HG03571 (cell line): ENCODE results near the gene TFCP2L1.
"Not testable (repeated sequence)": the region's sequence is repeated elsewhere in the genome, so short reads cannot be mapped to it uniquely, and the experiment has no call there.

ENCODE experiments used
- ATAC-seq: cut with Tn5 transposase; IDR thresholded peaks from one replicate; pipeline ENCODE4 v1.9.1; 2021; ENCODE audit not compliant: unreplicated experiment

TFCP2L1 gene

DNA sequence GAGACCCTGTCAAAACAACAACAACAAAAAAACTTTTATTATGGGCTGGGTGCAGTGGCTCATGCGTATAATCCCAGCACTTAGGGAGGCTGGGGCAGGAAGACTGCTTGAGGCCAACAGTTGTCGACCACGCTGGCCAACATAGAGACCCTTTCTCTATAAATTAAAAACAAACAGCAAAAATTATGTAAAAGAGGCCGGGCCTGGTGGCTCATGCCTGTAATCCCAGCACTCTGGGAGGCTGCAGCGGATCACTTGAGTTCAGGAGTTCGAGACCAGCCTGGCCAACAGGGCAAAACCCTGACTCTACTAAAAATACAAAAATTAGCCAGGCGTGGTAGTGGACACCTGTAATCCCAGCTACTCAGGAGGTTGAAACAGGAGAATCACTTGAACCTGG is 15.6 kb downstream of the TFCP2L1 start:
- ATAC-seq: not testable (repeated sequence)

DNA sequence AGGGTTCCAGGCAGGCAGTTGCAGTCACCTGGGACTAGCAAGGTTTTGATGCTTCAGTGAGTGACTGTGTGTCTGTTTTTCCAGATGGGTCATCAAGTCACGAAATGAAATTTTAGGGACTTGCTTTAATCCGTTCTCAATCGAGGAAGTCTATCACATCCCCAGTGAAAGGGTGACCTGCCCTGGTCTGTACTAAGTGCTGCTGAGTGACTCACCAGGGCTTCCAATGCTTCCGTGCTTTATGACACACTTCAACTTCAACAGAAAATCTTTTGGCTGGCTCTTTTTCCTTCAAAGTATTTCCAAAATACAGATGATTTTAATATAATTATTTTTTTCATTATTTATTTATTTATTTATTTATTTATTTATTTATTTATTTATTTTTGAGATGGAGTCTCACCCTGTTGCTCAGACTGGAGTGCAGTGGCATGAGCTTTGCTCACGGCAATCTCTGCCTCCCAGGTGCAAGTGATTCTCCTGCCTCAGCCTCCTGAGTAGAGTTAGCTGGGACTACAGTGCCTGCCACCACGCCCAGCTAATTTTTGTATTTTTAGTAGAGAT is 18.4 kb downstream of the TFCP2L1 start:
- ATAC-seq: no peak

DNA sequence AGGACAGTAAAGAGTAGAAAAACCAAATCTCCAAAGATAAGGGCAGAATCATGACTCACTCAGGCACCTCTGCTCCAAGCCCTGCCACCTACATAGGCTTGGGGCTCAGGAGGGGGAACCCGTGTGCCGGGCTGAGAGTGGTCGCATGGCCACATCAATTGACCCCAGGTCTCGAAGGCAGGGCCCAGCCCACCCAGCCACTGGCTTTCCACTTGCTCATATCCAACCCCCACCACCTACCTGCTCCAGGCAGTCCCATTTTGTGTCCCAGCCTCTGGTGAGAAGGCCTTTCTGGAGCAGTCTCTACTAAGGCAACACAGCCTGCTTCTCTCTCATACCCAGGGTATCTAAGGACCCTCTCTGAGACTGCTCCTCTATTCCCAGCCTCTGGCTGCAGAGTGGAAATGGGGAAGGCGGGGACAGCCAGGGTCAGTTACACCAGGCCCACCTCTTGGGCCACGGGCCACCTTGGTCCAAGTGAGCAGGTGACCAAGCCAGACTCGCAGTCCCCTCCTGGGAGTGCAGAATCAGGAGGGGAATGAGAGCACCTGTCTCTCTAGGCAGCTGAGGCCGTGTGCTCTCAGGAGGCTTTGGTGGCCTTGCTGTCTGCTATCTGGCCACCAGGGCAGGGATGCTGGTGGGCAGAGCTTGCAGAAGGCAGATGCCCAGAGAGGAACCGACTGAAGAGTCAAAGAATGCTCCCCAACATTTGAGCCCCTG is 20.8 kb downstream of the TFCP2L1 start:
- ATAC-seq: no peak

DNA sequence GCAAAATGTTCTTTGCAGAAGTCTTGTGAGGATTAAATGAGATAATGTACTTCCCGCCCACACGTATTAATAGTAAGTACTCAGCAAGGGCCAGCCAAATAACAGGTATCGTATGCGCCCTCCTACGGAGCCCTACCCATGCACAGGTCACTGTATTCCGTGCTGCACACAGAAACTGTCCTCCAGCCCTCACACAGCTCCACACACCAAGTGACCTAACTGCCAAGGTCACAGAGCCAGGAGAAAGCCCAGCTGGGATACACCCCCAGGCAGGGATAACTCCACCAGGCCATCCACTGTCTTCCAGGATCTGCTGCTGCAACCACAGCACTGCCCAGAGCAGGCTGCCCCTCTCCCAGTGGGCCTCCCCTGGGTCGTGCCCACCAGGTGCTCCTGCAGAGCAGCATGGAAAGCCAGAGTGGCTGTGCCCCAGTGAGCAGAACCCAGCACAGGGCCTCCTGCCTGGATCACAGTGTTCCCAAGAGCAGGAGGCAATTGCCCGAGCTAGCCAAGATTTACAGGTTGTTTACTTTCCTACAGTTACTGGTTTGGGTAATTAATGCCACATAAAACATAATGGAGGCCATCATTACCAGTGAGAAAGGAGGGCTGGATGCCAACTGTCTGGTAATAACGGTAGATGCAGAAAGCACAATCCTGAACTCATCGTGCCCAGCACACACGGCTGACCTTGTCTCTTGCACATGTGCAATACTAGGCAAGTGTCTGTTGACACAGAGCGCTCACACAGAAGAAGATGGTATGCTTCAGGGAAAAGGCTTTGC is 24.4 kb downstream of the TFCP2L1 start:
- ATAC-seq: no peak

DNA sequence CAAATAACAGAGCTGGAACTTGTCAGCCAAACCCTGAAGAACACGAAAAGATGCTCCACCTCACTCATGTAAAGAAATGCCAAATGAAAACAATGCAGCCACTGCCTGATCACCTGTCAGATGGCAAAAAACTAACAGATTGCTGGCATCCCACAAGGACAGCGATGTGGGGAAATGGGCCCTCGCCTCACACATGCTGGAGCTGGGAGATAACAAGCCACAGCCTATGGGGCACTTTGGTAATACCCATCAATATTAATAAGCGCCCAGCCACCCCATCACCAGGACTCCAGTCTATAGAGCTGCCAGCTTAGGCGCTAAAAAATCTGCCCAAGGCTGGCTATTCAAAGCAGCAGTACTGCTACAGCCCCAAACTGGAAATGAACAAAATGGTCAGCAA is 27.0 kb downstream of the TFCP2L1 start:
- ATAC-seq: no peak

DNA sequence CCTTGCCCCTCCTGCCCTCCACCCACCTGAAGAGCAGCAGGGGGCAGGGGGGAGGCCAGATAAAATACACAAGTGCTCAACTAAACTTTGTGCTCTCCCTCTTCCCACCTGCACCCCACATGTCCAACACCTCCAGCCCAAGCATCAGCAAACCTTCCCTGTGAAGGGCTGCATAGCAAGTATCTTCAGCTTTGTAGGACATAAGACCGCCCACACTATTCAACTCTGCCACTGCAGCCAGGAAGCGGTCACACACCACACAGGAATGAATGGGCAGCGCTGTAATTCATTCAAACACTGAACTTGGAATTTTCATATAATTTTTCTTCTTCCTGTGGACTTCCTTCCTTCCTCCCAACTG is 27.5 kb downstream of the TFCP2L1 start:
- ATAC-seq: no peak

- no peak for ATAC-seq
Observed at GRCh38 chr2:121256720-121257479, 28.1 kb downstream of the TFCP2L1 start.

GRCh38 chr2:121255358-121255757 is 29.6 kb downstream of the TFCP2L1 start:
- ATAC-seq: no peak

DNA sequence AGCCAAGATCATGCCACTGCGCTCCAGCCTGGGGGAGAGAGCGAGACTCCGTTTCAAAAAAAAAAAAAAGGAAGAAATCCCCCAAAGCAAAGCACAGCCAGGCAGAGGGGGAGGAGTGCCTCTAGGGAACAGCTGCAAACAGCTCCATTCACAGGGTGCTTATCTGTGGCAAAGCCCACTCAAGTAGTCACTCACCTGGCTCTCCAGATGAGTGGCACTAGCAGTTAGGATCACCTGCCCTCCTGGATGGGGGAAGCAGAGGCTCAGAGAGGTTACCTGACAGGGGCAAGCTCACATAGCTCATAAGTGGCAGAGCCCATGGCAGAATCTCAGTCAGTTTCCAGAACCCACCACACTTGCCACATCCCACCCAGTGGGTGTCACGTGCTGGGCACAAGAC is 30.3 kb downstream of the TFCP2L1 start:
- ATAC-seq: no peak

DNA sequence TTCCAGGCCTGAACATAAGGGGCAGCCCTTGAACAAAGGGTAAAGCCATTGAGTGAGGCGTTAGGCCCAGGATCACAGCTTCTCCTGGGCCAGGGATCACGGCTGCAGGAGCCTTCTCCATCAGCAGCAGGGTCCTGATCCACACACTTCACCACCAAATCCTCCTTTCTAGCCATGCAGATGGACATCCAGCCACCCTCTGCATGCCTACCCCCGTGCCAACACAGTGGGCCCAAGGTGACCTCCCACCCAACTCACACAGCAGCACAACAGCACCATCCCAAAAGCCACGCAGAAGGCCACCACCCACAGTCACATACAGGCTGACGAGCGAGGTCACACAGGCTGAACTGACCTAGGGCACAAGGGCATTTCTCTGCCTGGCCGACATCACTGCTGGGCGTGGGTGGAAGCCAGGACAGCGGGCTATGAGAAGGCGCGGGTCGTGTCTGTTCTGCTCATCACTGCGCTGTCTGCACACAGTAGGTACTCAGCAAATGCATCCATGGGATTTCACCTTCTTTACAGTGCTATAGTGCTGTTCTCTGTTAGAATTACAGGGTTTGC is 31.2 kb downstream of the TFCP2L1 start:
- ATAC-seq: no peak

GRCh38 chr2:121253021-121253673 is 31.9 kb downstream of the TFCP2L1 start:
- no peak for ATAC-seq

DNA sequence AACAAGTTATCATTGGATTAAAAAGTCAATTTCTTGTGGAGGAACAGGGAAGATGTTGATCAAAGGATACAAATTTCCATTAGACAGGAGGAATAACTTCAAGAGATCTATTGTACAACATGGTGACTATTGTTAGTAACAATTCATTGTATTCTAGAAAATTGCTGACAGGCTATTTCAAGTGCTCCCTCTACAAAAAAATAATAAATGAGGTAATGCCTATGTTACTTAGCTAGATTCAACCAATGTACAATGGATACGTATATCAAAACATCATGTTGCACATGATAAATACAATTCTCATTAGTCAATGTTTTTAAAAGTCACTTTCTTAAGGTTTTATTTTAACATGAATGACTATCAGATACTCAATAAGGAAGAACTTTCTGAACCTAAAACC is 33.5 kb downstream of the TFCP2L1 start:
- ATAC-seq: no peak

GRCh38 chr2:121248766-121249343 is 36.1 kb downstream of the TFCP2L1 start:
- no peak for ATAC-seq

DNA sequence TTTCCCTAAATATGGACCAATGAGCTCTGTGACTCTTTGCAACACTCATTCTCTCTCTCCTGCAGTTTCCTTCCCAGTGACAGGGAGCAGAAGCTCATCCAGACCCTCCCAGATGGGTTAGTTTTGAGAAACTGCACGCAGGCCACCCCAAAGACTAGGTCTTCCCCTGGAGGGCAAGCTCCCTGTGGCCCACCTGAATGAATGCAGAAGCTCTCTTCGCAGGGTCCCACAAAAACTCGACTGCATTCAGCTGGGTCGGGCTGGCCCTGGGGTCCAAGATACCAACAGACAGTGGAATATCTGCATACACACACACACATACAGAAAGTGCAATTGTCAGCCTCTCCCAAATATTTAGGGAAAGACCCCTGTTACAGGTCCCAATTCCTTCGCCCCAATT is 37.0 kb downstream of the TFCP2L1 start:
- no peak for ATAC-seq

DNA sequence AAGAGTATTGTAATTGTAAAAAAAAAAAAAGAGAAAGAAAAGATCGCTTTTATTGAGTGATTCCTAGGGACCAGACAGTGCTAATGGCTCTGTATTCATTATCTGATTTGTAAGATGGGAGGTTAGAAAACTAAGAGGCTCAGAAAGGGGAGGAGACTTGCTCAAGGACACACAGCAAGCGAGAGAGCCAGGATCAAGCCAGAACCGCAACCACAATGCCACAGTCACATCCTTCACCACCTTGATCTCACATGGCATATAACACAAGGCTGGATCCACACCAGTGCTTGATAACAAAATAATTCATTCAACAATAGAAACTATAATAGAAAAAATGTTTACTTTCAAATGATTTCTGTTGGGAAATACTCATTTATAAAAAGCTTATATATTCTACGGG is 37.5 kb downstream of the TFCP2L1 start:
- no peak for ATAC-seq

- no peak for ATAC-seq
Observed at GRCh38 chr2:121246704-121247255, 38.2 kb downstream of the TFCP2L1 start.

GRCh38 chr2:121245913-121246312 is 39.1 kb downstream of the TFCP2L1 start:
- no peak for ATAC-seq

DNA sequence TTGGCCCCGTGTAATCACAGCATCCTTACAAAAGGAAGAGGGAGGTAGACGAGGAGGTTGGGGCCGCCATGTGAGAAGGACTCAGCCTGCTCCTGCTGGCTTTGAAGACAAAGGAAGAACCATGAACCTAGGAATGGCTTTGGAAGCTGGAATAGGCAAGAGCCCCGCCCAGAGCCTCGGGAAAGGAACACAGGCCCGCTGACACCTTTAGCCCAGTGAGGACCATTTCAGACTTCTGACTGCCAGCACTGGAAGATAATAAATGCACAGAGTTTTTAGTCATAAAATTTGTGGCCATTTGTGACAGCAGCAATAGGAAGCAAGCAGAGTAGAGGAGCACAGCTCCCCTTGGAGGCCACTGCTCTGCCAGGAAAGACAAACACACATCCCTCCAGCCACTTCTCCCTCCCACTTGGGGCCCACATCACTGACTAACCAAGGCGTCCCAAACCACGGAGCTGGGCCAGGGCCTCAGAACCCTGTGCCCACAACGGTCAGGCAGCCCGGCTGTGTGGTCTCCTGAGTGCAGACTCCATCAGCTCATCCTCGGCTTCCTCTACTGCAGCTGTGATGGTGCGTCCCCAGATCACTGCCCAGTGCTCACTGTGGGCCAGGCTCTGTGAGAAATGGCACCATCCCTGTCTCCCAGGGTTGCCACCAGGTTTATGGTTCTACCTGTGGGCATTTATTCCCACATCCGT is 39.7 kb downstream of the TFCP2L1 start:
- ATAC-seq: no peak

- ATAC-seq: no peak
Observed at GRCh38 chr2:121244616-121245015, 40.4 kb downstream of the TFCP2L1 start.
